Fibroblast of lung (primary cell): ENCODE data around the gene METTL15. TPM values are rescaled to one million over a fixed set of nuclear protein-coding genes. Genes with fewer than 3 reads are reported as not detected.

Experiments used
- DNase-seq, 2 donors: peaks; one replicate each; pipeline versions ENCODE4 v3.0.0 to v3.0.0-alpha.2; 2010; ENCODE audit warnings: low read depth in 2 of 2
- H2AFZ ChIP-seq: 2 replicates; pipeline ENCODE4 v1.5.1; 2012; ENCODE audit warnings: low read length, control low read depth, inconsistent platforms
- H3K27ac ChIP-seq: 2 replicates; pipeline ENCODE4 v1.5.1; 2011; ENCODE audit warnings: low read length, control low read depth; ENCODE audit not compliant: insufficient read depth
- H3K27me3 ChIP-seq: 2 replicates; pipeline ENCODE4 v1.5.1; 2011; ENCODE audit warnings: mild to moderate bottlenecking, low read length; ENCODE audit not compliant: control insufficient read depth, insufficient read depth
- H3K36me3 ChIP-seq: 2 replicates; pipeline ENCODE4 v1.5.1; 2011; ENCODE audit warnings: low read length; ENCODE audit not compliant: control insufficient read depth, insufficient read depth
- H3K4me1 ChIP-seq: 2 replicates; pipeline ENCODE4 v1.5.1; 2011; ENCODE audit warnings: low read length; ENCODE audit not compliant: control insufficient read depth, insufficient read depth; ENCODE audit errors: extremely low read depth
- H3K4me2 ChIP-seq: 2 replicates; pipeline ENCODE4 v1.5.1; 2011; ENCODE audit warnings: low read length, control low read depth; ENCODE audit not compliant: insufficient read depth; ENCODE audit errors: extremely low read depth
- H3K4me3 ChIP-seq, 4 experiments: fragments of 200-600 bp in 1 of 4; sonication (generic) in 1 of 4; replicated peaks in 1 of 4; 2 replicates each; pipeline ENCODE4 v1.5.1; 2011 to 2016; ENCODE audit warnings: low read length in 4 of 4, low read depth in 3 of 4, mild to moderate bottlenecking in 3 of 4, control low read depth in 2 of 4, inconsistent platforms in 1 of 4, mixed read lengths in 1 of 4; ENCODE audit not compliant: insufficient read depth in 1 of 4; ENCODE audit errors: control extremely low read depth in 1 of 4
- H3K79me2 ChIP-seq: 2 replicates; pipeline ENCODE4 v1.5.1; 2012; ENCODE audit warnings: mild to moderate bottlenecking, low read length, inconsistent platforms; ENCODE audit not compliant: control insufficient read depth, insufficient read depth
- H3K9ac ChIP-seq: 2 replicates; pipeline ENCODE4 v1.5.1; 2011; ENCODE audit warnings: mild to moderate bottlenecking, low read length, control low read depth; ENCODE audit not compliant: insufficient read depth
- H3K9me3 ChIP-seq: 2 replicates; pipeline ENCODE4 v1.5.1; 2012; ENCODE audit warnings: low read depth, low read length; ENCODE audit not compliant: control insufficient read depth, insufficient read depth
- H4K20me1 ChIP-seq: 2 replicates; pipeline ENCODE4 v1.5.1; 2011; ENCODE audit warnings: low read length; ENCODE audit not compliant: control insufficient read depth, insufficient read depth; ENCODE audit errors: extremely low read depth
- CTCF ChIP-seq, 2 donors: IDR thresholded peaks in 1 of 2; conservative IDR thresholded peaks in 1 of 2; 1 replicate in 1 of 2; 2 replicates in 1 of 2; pipeline ENCODE4 v1.5.1; 2011 to 2012; ENCODE audit warnings: low read length in 2 of 2, control low read depth in 1 of 2, inconsistent platforms in 1 of 2, low read depth in 1 of 2, mild to moderate bottlenecking in 1 of 2
- EZH2 ChIP-seq: IDR thresholded peaks from 2 replicates; pipeline ENCODE4 v1.5.1; 2012; ENCODE audit warnings: low read length, control low read depth, mild to moderate bottlenecking; ENCODE audit errors: missing control alignments
- polyA plus RNA-seq, 2 donors: library from polyadenylated mRNA; depleted of rRNA in 1 of 2; stranded (reverse) in 1 of 2; unstranded in 1 of 2; fragments of >200 nt; gene quantifications; 2 replicates each; pipeline ENCODE4 v1.2.1, GENCODE V29; 2011 to 2012; ENCODE audit warnings: missing spikeins in 1 of 2
- total RNA-seq: library from RNA; depleted of rRNA; stranded (reverse); fragments of >200 nt; gene quantifications from 2 replicates; pipeline ENCODE4 v1.2.1, GENCODE V29; 2014

Gene METTL15
- total and polyA plus RNA-seq, 2 donors (not counting 1 experiment from before 2014, with no cell fraction given): 8.8 to 28.4 TPM

GRCh38 chr11:28342716-28343115 is 234.5 kb downstream of the METTL15 start:
- Histone ChIP-seq H4K20me1 (no peaks in the 10 kb centered on the region), H3K4me2 (no peak overlapping the region), H3K4me3 (no peak overlapping the region), H3K79me2 (no peaks in the 10 kb centered on the region), H3K36me3 (no peaks in the 10 kb centered on the region), H3K27ac (peak overlapping the region; percentile 22), H2AFZ (no peak overlapping the region), H3K9ac (no peak overlapping the region), H3K27me3 (no peaks in the 10 kb centered on the region), H3K4me1 (peaks cover 2% of the 10 kb centered on the region), H3K9me3 (no peaks in the 10 kb centered on the region)
- peak; percentile 39 to 69 for DNase-seq
- TF ChIP-seq CTCF (conservative IDR thresholded peaks at IDR 0.05 in 1 of 2, IDR thresholded peaks at IDR 0.05 in 1 of 2; ENCODE audit: low read depth in 1 of 2, low read length in 2 of 2) (no peak), EZH2 (no peak)

- Histone ChIP-seq H4K20me1 (no peaks in the 10 kb centered on the region), H3K9ac (no peak overlapping the region), H3K4me3 (no peak overlapping the region), H3K27ac (peak overlapping the region; percentile 34), H3K36me3 (no peaks in the 10 kb centered on the region), H2AFZ (no peak overlapping the region), H3K4me2 (no peak overlapping the region), H3K9me3 (no peaks in the 10 kb centered on the region), H3K79me2 (no peaks in the 10 kb centered on the region), H3K4me1 (peaks cover 2% of the 10 kb centered on the region), H3K27me3 (no peaks in the 10 kb centered on the region)
- DNase-seq: peak; percentile 88 to 91
- TF ChIP-seq CTCF (conservative IDR thresholded peaks at IDR 0.05 in 1 of 2, IDR thresholded peaks at IDR 0.05 in 1 of 2; ENCODE audit: low read depth in 1 of 2, low read length in 2 of 2) (no peak), EZH2 (no peak)
Observed at GRCh38 chr11:28343304-28344233, 235.4 kb downstream of the METTL15 start.

GRCh38 chr11:28346209-28346608 is 238.0 kb downstream of the METTL15 start:
- peak; percentile 4 to 36 for DNase-seq
- no peak overlapping the region for H3K9ac ChIP-seq
- no peaks in the 10 kb centered on the region for H3K27me3 ChIP-seq
- H3K79me2 ChIP-seq: no peaks in the 10 kb centered on the region
- H3K4me2 ChIP-seq: no peak overlapping the region
- H2AFZ ChIP-seq: no peak overlapping the region
- H3K36me3 ChIP-seq: no peaks in the 10 kb centered on the region
- no peak overlapping the region for H3K4me3 ChIP-seq
- peaks cover 2% of the 10 kb centered on the region for H3K4me1 ChIP-seq
- TF ChIP-seq EZH2 (no peak), CTCF (conservative IDR thresholded peaks at IDR 0.05 in 1 of 2, IDR thresholded peaks at IDR 0.05 in 1 of 2; ENCODE audit: low read depth in 1 of 2, low read length in 2 of 2) (no peak)
- no peak overlapping the region for H3K27ac ChIP-seq
- H4K20me1 ChIP-seq: no peaks in the 10 kb centered on the region
- no peaks in the 10 kb centered on the region for H3K9me3 ChIP-seq
